SK-N-SH treated with all-trans-retinoic acid at 6 μM for 48 hours (cell line): ENCODE data around the gene ATP23.

Experiments used
- ARNTL ChIP-seq: fragments of 450-650 bp; formaldehyde crosslinking; IDR thresholded peaks from 2 replicates; pipeline ENCODE4 v1.5.0; 2020; ENCODE audit warnings: low read depth, mild to moderate bottlenecking, moderate library complexity, borderline replicate concordance
- CREB5 ChIP-seq: fragments of 250-450 bp; sonication (Bioruptor Pico); IDR thresholded peaks from 2 replicates; pipeline ENCODE4 v1.5.1; 2020; ENCODE audit warnings: low read depth, mild to moderate bottlenecking, moderate library complexity
- ESRRG ChIP-seq: fragments of 250-450 bp; sonication (Bioruptor Pico); IDR thresholded peaks from 2 replicates; pipeline ENCODE4 v1.6.1; 2021; ENCODE audit warnings: mild to moderate bottlenecking
- GLIS3 ChIP-seq: fragments of 250-450 bp; sonication (Bioruptor Pico); IDR thresholded peaks from 2 replicates; pipeline ENCODE4 v1.5.0; 2020; ENCODE audit warnings: mild to moderate bottlenecking, moderate library complexity
- SNAI2 ChIP-seq: fragments of 250-450 bp; sonication (Bioruptor Pico); IDR thresholded peaks from 2 replicates; pipeline ENCODE4 v1.5.0; 2020; ENCODE audit warnings: mild to moderate bottlenecking, moderate library complexity
- TOX ChIP-seq: fragments of 250-450 bp; sonication (Bioruptor Pico); IDR thresholded peaks from 2 replicates; pipeline ENCODE4 v1.8.0; 2021; ENCODE audit warnings: mild to moderate bottlenecking, moderate library complexity, borderline replicate concordance
- TSHZ2 ChIP-seq: fragments of 250-450 bp; sonication (Bioruptor Pico); IDR thresholded peaks from 2 replicates; pipeline ENCODE4 v1.5.0; 2020; ENCODE audit warnings: mild to moderate bottlenecking, moderate library complexity
- ZC3H10 ChIP-seq: fragments of 250-450 bp; sonication (Bioruptor Pico); IDR thresholded peaks from 2 replicates; pipeline ENCODE4 v1.5.1; 2021; ENCODE audit warnings: mild to moderate bottlenecking, moderate library complexity
- ZFP3 ChIP-seq: fragments of 250-450 bp; sonication (Bioruptor Pico); IDR thresholded peaks from 2 replicates; pipeline ENCODE4 v1.5.0; 2020; ENCODE audit warnings: mild to moderate bottlenecking, moderate library complexity
- ZFP30 ChIP-seq: fragments of 450-650 bp; formaldehyde crosslinking; IDR thresholded peaks from 2 replicates; pipeline ENCODE4 v1.5.0; 2022; ENCODE audit warnings: mild to moderate bottlenecking, moderate library complexity
- ZNF565 ChIP-seq: fragments of 450-650 bp; formaldehyde crosslinking; conservative IDR thresholded peaks from 2 replicates; pipeline ENCODE4 v1.5.0; 2020; ENCODE audit warnings: low read depth, mild to moderate bottlenecking, moderate library complexity
- ZNF70 ChIP-seq: fragments of 450-650 bp; formaldehyde crosslinking; IDR thresholded peaks from 2 replicates; pipeline ENCODE4 v1.5.0; 2020; ENCODE audit warnings: mild to moderate bottlenecking, moderate library complexity
- ZNF8 ChIP-seq: fragments of 450-650 bp; formaldehyde crosslinking; IDR thresholded peaks from 2 replicates; pipeline ENCODE4 v1.5.0; 2020; ENCODE audit warnings: mild to moderate bottlenecking, moderate library complexity
- TF ChIP-seq, protein P1 (sequence below): fragments of 250-450 bp; sonication (Bioruptor Pico); IDR thresholded peaks from 2 replicates; pipeline ENCODE4 v1.8.0; 2020; ENCODE audit warnings: mild to moderate bottlenecking, moderate library complexity, borderline replicate concordance

- TF ChIP-seq CREB5 = no peak
- TF ChIP-seq, protein P1, sequence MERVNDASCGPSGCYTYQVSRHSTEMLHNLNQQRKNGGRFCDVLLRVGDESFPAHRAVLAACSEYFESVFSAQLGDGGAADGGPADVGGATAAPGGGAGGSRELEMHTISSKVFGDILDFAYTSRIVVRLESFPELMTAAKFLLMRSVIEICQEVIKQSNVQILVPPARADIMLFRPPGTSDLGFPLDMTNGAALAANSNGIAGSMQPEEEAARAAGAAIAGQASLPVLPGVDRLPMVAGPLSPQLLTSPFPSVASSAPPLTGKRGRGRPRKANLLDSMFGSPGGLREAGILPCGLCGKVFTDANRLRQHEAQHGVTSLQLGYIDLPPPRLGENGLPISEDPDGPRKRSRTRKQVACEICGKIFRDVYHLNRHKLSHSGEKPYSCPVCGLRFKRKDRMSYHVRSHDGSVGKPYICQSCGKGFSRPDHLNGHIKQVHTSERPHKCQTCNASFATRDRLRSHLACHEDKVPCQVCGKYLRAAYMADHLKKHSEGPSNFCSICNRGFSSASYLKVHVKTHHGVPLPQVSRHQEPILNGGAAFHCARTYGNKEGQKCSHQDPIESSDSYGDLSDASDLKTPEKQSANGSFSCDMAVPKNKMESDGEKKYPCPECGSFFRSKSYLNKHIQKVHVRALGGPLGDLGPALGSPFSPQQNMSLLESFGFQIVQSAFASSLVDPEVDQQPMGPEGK (CRISPR knock-in tag) = no peak
- TF ChIP-seq GLIS3 (CRISPR knock-in tag) = no peak
- no peak for TF ChIP-seq ZNF8
- no peak for TF ChIP-seq ZC3H10 (CRISPR knock-in tag)
- TF ChIP-seq TOX (CRISPR knock-in tag) = no peak
- no peak for TF ChIP-seq ZFP30 (CRISPR knock-in tag)
- no peak for TF ChIP-seq ZNF565 (CRISPR knock-in tag)
- no peak for TF ChIP-seq ZNF70 (CRISPR knock-in tag)
- no peak for TF ChIP-seq TSHZ2 (CRISPR knock-in tag)
- no peak for TF ChIP-seq SNAI2 (CRISPR knock-in tag)
- no peak for TF ChIP-seq ZFP3 (CRISPR knock-in tag)
- no peak for TF ChIP-seq ESRRG (CRISPR knock-in tag)
- no peak for TF ChIP-seq ARNTL (CRISPR knock-in tag)
Measured at GRCh38 chr12:57904426-57904825, 36.9 kb upstream of the ATP23 start.
